Prostate gland (tissue), 2 donors: ENCODE measurements around the gene KCNE3. TPM values are rescaled to one million over a fixed set of nuclear protein-coding genes. Genes with fewer than 3 reads are reported as not detected.

Experiments
- DNase-seq: peaks from one replicate; pipeline ENCODE4 v3.0.0-alpha.2; 2019; ENCODE audit warnings: low spot score
- H3K27ac ChIP-seq, 2 donors: fragments of 200-600 bp; sonication (generic); 2 replicates each; pipeline ENCODE4 v1.5.1; 2017 to 2019
- H3K27me3 ChIP-seq: fragments of 200-600 bp; sonication (generic); replicated peaks from 2 replicates; pipeline ENCODE4 v1.5.1; 2019; ENCODE audit not compliant: insufficient read depth
- H3K36me3 ChIP-seq, 2 donors: fragments of 200-600 bp; sonication (generic); 1 replicate in 1 of 2; 2 replicates in 1 of 2; pipeline versions ENCODE4 v1.5.1 to v1.8.1; 2017 to 2019
- H3K4me1 ChIP-seq: fragments of 200-600 bp; sonication (generic); replicated peaks from 2 replicates; pipeline ENCODE4 v1.5.1; 2019
- H3K4me3 ChIP-seq, 2 donors: fragments of 200-600 bp; sonication (generic); 2 replicates each; pipeline ENCODE4 v1.5.1; 2017 to 2019
- H3K9me3 ChIP-seq: fragments of 200-600 bp; sonication (generic); 2 replicates; pipeline ENCODE4 v1.5.1; 2017
- CTCF ChIP-seq, 4 experiments: fragments of 200-600 bp in 2 of 4; fragments of 450-650 bp in 2 of 4; sonication (generic) in 2 of 4; IDR thresholded peaks; 1 replicate in 3 of 4; 2 replicates in 1 of 4; pipeline ENCODE4 v1.5.1; 2016 to 2019; ENCODE audit warnings: antibody characterized with exemption in 4 of 4, mild to moderate bottlenecking in 2 of 4, moderate library complexity in 2 of 4
- POLR2A ChIP-seq: fragments of 450-650 bp; IDR thresholded peaks from one replicate; pipeline ENCODE4 v1.6.1; 2016; ENCODE audit warnings: antibody characterized with exemption, mild to moderate bottlenecking
- POLR2AphosphoS5 ChIP-seq: sonication (generic); formaldehyde crosslinking; IDR thresholded peaks from one replicate; pipeline ENCODE4 v1.6.1; 2017; ENCODE audit warnings: antibody characterized with exemption
- WGBS: methylation state at CpG from one replicate; pipeline ENCODE4 v1.1.5; 2018; 5-methylcytosine and 5-hydroxymethylcytosine counted together
- intact Hi-C: fragments of 100-400 bp; cut with DNase I; formaldehyde crosslinking; loops from one replicate; pipeline ENCODE4 v1.14.2; 2022
- small RNA-seq, 2 donors: library from RNA; depleted of rRNA; stranded (forward); fragments of <200 nt; gene quantifications; one replicate each; pipeline ENCODE3, GENCODE V24; 2016
- total RNA-seq, 2 donors: library from RNA; depleted of rRNA; stranded (reverse); fragments of >200 nt; gene quantifications; one replicate each; pipeline ENCODE4 v1.1.0, GENCODE V29; 2016

Gene KCNE3
- total RNA-seq, 2 donors from 2014 or later, result 8.2 to 10.7 TPM

- Histone ChIP-seq H3K9me3 (no peaks in the 10 kb centered on the region), H3K27ac (no peak overlapping the region), H3K36me3 (no peaks in the 10 kb centered on the region), H3K4me3 (no peak overlapping the region), H3K4me1 (no peaks in the 10 kb centered on the region), H3K27me3 (no peaks in the 10 kb centered on the region)
- DNase-seq, result no peak
- 67% methylated on average over 11 of the region's 11 CpGs for WGBS
- intact Hi-C loops, result no loop called here
- TF ChIP-seq CTCF (IDR thresholded peaks at IDR 0.05) (no peak), POLR2A (no peak), POLR2AphosphoS5 (no peak)
Observed at GRCh38 chr11:74412733-74413359, 54.5 kb downstream of the KCNE3 start.

GRCh38 chr11:74412321-74412720, 55.0 kb downstream of the KCNE3 start:
- Histone ChIP-seq H3K27ac (no peak overlapping the region), H3K27me3 (no peaks in the 10 kb centered on the region), H3K9me3 (no peaks in the 10 kb centered on the region), H3K36me3 (no peaks in the 10 kb centered on the region), H3K4me1 (no peaks in the 10 kb centered on the region), H3K4me3 (no peak overlapping the region)
- TF ChIP-seq CTCF (IDR thresholded peaks at IDR 0.05) (no peak), POLR2A (no peak), POLR2AphosphoS5 (no peak)
- no peak for DNase-seq
- intact Hi-C loops, result no loop called here
- whole genome bisulfite sequencing, result 88% methylated on average over 2 of the region's 2 CpGs

GRCh38 chr11:74409633-74410032, 57.7 kb downstream of the KCNE3 start:
- DNase-seq, result no peak
- H3K27ac ChIP-seq, result no peak overlapping the region
- H3K4me3 ChIP-seq, result no peak overlapping the region
- no peaks in the 10 kb centered on the region for H3K9me3 ChIP-seq
- H3K36me3 ChIP-seq, result no peaks in the 10 kb centered on the region
- TF ChIP-seq POLR2A, result no peak
- TF ChIP-seq CTCF (IDR thresholded peaks at IDR 0.05), result no peak
- TF ChIP-seq POLR2AphosphoS5, result no peak
- 97% methylated on average over 2 of the region's 2 CpGs for WGBS
- intact Hi-C loops, result no loop called here
- H3K27me3 ChIP-seq, result no peaks in the 10 kb centered on the region
- no peaks in the 10 kb centered on the region for H3K4me1 ChIP-seq

Small RNA genes within 50 kb of the gene (small RNA-seq; reads per million reads assigned to genes)
- 0 reads per million in 2 donors for gene CYCSP27

Other genes starting within 250 kb of the KCNE3 start
- gene P4HA3, start 155.9 kb downstream of the KCNE3 start, total RNA-seq, result 1 to 10 TPM in 1 of 2 donors, under 1 TPM in 1; 0.80 to 1.9 TPM
- gene PGM2L1, start 69.1 kb downstream of the KCNE3 start, total RNA-seq, result 1 to 10 TPM; 3.6 to 4.3 TPM
- gene LIPT2, start 26.2 kb upstream of the KCNE3 start, total RNA-seq, result 10 to 100 TPM; 17.5 to 25.4 TPM
- 10 to 100 TPM in 1 of 2 donors, 1 to 10 TPM in 1; 9.0 to 11.8 TPM for gene POLD3, start 125.0 kb upstream of the KCNE3 start, total RNA-seq